HEK293T (cell line): ENCODE measurements around the gene PDXK.
A peak's percentile ranks its signal among the peaks of the same experiment; 100 is the strongest.

Source experiments
- CTCF ChIA-PET: fragments of 350-600 bp; formaldehyde crosslinking; extraction: SDS; loops from one replicate; lab custom pipeline; 2021; ENCODE audit warnings: antibody characterized with exemption, inconsistent platforms; lab: Yijun Ruan, JAX
- POLR2A ChIA-PET: fragments of 350-600 bp; formaldehyde crosslinking; extraction: SDS; loops from one replicate; lab custom pipeline; 2020; ENCODE audit warnings: antibody characterized with exemption, inconsistent platforms; lab: Yijun Ruan, JAX
- DNase-seq: peaks from one replicate; pipeline ENCODE4 v3.0.0; 2012; ENCODE audit warnings: mixed read lengths; ENCODE audit errors: extremely low spot score
- ARNT ChIP-seq: fragments of 450-650 bp; IDR thresholded peaks from 2 replicates; pipeline ENCODE4 v1.6.1; 2017; ENCODE audit warnings: mild to moderate bottlenecking
- BHLHE40 ChIP-seq: fragments of 450-650 bp; IDR thresholded peaks from 2 replicates; pipeline ENCODE4 v1.6.1; 2016; ENCODE audit warnings: mild to moderate bottlenecking, moderate library complexity, borderline replicate concordance
- CTBP1 ChIP-seq: fragments of 450-650 bp; IDR thresholded peaks from 2 replicates; pipeline ENCODE4 v1.6.1; 2016; ENCODE audit warnings: borderline replicate concordance
- ELF4 ChIP-seq: fragments of 450-650 bp; IDR thresholded peaks from 2 replicates; pipeline ENCODE4 v1.6.1; 2017; ENCODE audit warnings: antibody characterized with exemption
- FOXA1 ChIP-seq: fragments of 450-650 bp; IDR thresholded peaks from 2 replicates; pipeline ENCODE4 v1.6.1; 2016; ENCODE audit warnings: mild to moderate bottlenecking
- FOXK2 ChIP-seq: fragments of 450-650 bp; IDR thresholded peaks from 2 replicates; pipeline ENCODE4 v1.6.1; 2016; ENCODE audit warnings: mild to moderate bottlenecking
- FOXM1 ChIP-seq: fragments of 450-650 bp; IDR thresholded peaks from 2 replicates; pipeline ENCODE4 v1.6.1; 2017; ENCODE audit warnings: mild to moderate bottlenecking, borderline replicate concordance
- HDGF ChIP-seq: fragments of 450-650 bp; IDR thresholded peaks from 2 replicates; pipeline ENCODE4 v1.6.1; 2017; ENCODE audit warnings: antibody characterized with exemption, borderline replicate concordance
- L3MBTL2 ChIP-seq: fragments of 450-650 bp; conservative IDR thresholded peaks from 2 replicates; pipeline ENCODE4 v1.6.1; 2016; ENCODE audit warnings: mild to moderate bottlenecking
- LEF1 ChIP-seq: fragments of 450-650 bp; IDR thresholded peaks from 2 replicates; pipeline ENCODE4 v1.6.1; 2017; ENCODE audit warnings: mild to moderate bottlenecking, borderline replicate concordance
- NFRKB ChIP-seq: fragments of 450-650 bp; IDR thresholded peaks from 2 replicates; pipeline ENCODE4 v1.6.1; 2016; ENCODE audit warnings: mild to moderate bottlenecking, moderate library complexity
- PKNOX1 ChIP-seq: fragments of 450-650 bp; IDR thresholded peaks from 2 replicates; pipeline ENCODE4 v1.6.1; 2016
- SP1 ChIP-seq: fragments of 450-650 bp; IDR thresholded peaks from 2 replicates; pipeline ENCODE4 v1.6.1; 2017
- SUZ12 ChIP-seq: fragments of 450-650 bp; IDR thresholded peaks from 2 replicates; pipeline ENCODE4 v1.6.1; 2016; ENCODE audit warnings: mild to moderate bottlenecking
- TARDBP ChIP-seq: fragments of 450-650 bp; IDR thresholded peaks from 2 replicates; pipeline ENCODE4 v1.6.1; 2016
- ZNF384 ChIP-seq: fragments of 450-650 bp; IDR thresholded peaks from 2 replicates; pipeline ENCODE4 v1.6.1; 2016

Gene PDXK

GRCh38 chr21:43767984-43768867 lies 49.3 kb downstream of the PDXK start:
- DNase-seq: no peak
- no peak for TF ChIP-seq FOXM1
- TF ChIP-seq FOXK2: no peak
- no peak for TF ChIP-seq ARNT
- TF ChIP-seq SUZ12: no peak
- no peak for TF ChIP-seq FOXA1
- no peak for TF ChIP-seq TARDBP
- TF ChIP-seq ZNF384: no peak
- TF ChIP-seq CTBP1: no peak
- TF ChIP-seq ELF4: no peak
- TF ChIP-seq HDGF: no peak
- TF ChIP-seq SP1: no peak
- ChIA-PET CTCF (no interaction called here), POLR2A (interaction anchor here (0.7 to 1.2 kb wide), 3 partner anchors 10 to 40 kb away, joined by 3 read pairs; no protein-coding TSS in a partner anchor)

- no peak for DNase-seq
- TF ChIP-seq ARNT (no peak), CTBP1 (no peak), BHLHE40 (no peak), ELF4 (no peak), TARDBP (no peak), FOXA1 (no peak), NFRKB (no peak), L3MBTL2 (no peak), SUZ12 (no peak), ZNF384 (no peak)
- ChIA-PET POLR2A (interaction anchor here (0.7 to 1.2 kb wide), 3 partner anchors 10 to 40 kb away, joined by 3 read pairs; no protein-coding TSS in a partner anchor), CTCF (no interaction called here)
Observed at GRCh38 chr21:43768868-43769167, 49.9 kb downstream of the PDXK start.

GRCh38 chr21:43769325-43769958 lies 50.5 kb downstream of the PDXK start:
- no peak for DNase-seq
- ChIA-PET CTCF (interaction anchor here (0.6 kb wide), 1 partner anchor 8 kb away, joined by 3 read pairs; no protein-coding TSS in a partner anchor), POLR2A (interaction anchor here (1.1 to 1.2 kb wide), 2 partner anchors 13 to 41 kb away, joined by 3 read pairs; no protein-coding TSS in a partner anchor)
- TF ChIP-seq SUZ12 (no peak), L3MBTL2 (no peak), HDGF (no peak), LEF1 (no peak), ELF4 (no peak), BHLHE40 (no peak), ARNT (no peak), FOXK2 (no peak), SP1 (no peak), CTBP1 (no peak), FOXA1 (no peak), NFRKB (no peak), FOXM1 (no peak), ZNF384 (no peak), PKNOX1 (no peak), TARDBP (no peak)

GRCh38 chr21:43770066-43770655 lies 51.2 kb downstream of the PDXK start:
- ChIA-PET POLR2A (interaction anchor here (1.7 kb wide), 1 partner anchor 19 kb away, joined by 4 read pairs; the partner anchor contains the start of gene RRP1), CTCF (interaction anchor here (0.6 to 3.3 kb wide), 2 partner anchors 9 to 19 kb away, joined by 3 to 12 read pairs; partner anchors contain the start of gene RRP1)
- no peak for DNase-seq
- no peak for TF ChIP-seq CTBP1
- peak; percentile 76 for TF ChIP-seq PKNOX1

GRCh38 chr21:43771199-43771675 lies 52.3 kb downstream of the PDXK start:
- no peak for DNase-seq
- TF ChIP-seq LEF1 (no peak), HDGF (no peak), FOXM1 (no peak), TARDBP (no peak), SUZ12 (no peak), FOXK2 (no peak), ELF4 (no peak), CTBP1 (no peak), SP1 (no peak), ARNT (no peak), BHLHE40 (no peak), ZNF384 (no peak), FOXA1 (no peak)
- POLR2A ChIA-PET: interaction anchor here (1.7 kb wide), 1 partner anchor 18 kb away, joined by 4 read pairs; the partner anchor contains the start of gene RRP1
- CTCF ChIA-PET: interaction anchor here (3.3 kb wide), 1 partner anchor 18 kb away, joined by 12 read pairs; the partner anchor contains the start of gene RRP1
